NOMO-1 treated with DMSO at 0.1 percent for 48 hours (cell line): ENCODE measurements around the gene TMEM214.

Source experiments
- DNase-seq: peaks from one replicate; lab custom pipeline; 2025; ENCODE audit not compliant: unreplicated experiment; lab: John Stamatoyannopoulos, UW

The TMEM214 gene, protein sequence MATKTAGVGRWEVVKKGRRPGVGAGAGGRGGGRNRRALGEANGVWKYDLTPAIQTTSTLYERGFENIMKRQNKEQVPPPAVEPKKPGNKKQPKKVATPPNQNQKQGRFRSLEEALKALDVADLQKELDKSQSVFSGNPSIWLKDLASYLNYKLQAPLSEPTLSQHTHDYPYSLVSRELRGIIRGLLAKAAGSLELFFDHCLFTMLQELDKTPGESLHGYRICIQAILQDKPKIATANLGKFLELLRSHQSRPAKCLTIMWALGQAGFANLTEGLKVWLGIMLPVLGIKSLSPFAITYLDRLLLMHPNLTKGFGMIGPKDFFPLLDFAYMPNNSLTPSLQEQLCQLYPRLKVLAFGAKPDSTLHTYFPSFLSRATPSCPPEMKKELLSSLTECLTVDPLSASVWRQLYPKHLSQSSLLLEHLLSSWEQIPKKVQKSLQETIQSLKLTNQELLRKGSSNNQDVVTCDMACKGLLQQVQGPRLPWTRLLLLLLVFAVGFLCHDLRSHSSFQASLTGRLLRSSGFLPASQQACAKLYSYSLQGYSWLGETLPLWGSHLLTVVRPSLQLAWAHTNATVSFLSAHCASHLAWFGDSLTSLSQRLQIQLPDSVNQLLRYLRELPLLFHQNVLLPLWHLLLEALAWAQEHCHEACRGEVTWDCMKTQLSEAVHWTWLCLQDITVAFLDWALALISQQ

DNA sequence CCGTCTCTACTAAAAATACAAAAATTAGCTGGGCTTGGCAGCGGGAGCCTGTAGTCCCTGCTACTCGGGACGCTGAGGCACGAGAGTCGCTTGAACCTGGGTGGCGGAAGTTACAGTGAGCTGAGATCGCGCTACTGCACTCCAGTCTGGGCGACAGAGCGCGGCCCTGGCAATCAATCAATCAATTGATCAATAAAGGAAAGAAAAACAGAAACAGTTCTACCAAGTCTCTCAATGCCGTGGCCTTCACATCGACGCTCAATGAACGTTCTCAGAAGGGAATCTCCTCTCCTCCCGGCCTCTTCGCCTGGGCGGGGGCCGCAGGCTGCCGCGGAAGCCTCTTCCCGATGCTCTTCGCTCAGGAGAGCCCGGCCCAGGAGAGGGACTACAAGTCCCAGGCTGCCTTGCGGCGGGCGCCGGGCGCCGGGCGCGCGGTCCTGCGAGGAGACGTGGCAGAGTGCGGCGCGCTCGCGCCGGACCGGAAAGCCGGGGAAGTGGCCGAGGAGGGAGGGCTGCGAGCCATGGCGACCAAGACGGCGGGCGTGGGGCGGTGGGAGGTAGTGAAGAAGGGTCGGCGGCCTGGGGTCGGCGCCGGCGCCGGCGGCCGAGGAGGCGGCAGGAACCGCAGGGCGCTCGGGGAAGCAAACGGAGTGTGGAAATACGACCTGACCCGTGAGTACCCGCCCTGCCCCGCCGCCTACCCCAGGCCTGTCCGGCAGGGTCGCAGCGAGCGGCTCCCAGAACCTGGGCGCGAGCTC lies at the start of gene TMEM214:
TMEM214 (plus strand) TSS at position 471 of the 758 bp plus-strand sequence; CDS start at position 522, 51 bp downstream.
- peak; percentile 74 for DNase-seq

DNA sequence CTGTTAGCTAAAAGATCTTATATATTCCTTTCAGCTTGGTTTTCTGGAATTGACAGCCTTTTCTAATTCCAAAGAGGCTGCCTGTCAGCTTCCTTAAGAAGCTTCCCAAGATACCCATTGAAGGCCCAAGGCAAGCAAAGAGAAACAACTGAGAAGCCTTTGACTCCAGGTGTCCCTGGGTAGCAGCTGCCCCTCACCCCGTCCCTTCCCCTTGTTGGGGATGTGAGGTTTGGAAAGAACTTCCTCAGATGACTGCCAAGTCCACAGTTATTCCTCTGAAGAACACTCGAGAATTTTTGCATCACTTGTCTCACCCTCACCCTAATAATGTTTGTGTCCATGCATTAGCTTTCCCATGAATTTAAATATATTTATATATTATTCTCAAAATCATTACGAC lies 49.0 kb upstream of the TMEM214 start:
- DNase-seq = no peak

DNA sequence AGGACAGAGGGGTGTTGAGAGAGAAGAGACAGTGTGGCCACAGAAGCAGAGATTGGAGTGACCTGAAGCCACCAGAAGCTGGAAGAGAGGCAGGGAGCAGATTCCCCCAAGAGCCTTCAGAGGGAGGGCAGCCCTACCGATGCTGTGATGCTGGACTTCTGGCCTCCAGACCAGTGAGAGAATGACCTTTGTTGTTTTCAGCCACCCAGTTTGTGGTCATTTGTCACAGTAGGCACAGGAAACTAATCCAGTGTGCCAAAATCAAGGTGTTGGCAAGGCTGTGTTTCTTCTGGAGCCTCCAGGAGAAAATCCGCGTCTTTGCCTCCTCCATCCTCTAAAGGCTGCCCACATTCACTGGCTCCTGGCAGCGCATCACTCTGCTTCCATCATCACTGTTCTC lies 47.0 kb upstream of the TMEM214 start:
- no peak for DNase-seq

DNA sequence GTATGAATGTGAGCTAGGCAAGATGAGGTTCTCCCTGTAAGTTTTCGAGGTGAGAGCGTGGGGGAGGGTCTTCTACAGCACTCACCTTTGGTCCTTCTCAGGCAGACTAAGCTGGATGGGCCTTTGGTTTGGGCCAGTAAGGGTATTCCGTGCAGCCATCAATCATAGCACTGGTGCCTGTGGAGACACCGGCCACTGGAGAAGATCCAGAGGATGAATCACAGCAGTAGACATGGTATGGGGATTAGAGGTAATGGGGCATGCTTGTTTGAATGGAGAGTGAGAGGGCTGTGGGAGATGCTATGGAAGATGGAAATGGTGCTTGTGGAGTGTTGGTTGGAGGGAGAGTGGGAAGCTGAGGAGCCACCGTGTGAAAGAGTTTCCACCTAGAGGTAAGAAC lies 46.2 kb upstream of the TMEM214 start:
- DNase-seq = no peak

DNA sequence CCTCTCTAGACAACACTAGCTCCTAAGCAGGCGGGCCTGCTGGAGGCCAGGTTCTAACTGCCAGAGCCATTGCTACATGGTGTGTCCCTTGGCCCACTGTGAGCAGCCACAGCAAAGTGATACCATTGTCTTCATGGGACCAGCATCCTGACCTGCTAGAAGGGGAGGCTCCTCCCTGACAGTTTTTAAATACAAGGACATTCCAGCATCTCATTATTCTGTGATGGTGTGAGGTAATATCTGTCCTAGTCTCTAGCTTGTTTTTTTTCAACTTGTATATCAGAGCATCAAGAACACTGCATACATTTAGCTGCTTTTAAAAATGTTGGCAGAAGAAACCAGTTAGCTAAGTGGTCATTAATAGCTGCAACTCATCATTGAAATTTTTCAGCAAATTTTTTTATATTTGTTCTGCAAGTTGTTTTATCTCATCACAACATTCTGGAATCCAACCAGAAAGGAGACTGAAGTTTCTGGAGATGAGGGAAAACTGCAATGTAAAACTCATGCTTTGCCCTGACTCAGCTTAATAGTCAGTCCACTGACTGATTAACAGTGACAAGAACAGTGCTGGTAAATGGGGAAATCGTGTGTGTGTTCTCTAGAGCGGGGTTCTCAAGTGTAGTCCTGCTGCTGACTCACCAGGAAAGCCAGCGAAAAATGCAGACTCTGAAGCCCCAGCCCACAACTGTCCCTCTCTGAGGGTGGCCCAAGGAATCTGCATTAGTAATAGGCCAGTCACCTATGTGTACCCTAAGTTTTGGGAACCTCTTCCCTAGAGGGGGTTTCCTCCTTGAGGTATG lies 44.5 kb upstream of the TMEM214 start:
- no peak for DNase-seq

DNA sequence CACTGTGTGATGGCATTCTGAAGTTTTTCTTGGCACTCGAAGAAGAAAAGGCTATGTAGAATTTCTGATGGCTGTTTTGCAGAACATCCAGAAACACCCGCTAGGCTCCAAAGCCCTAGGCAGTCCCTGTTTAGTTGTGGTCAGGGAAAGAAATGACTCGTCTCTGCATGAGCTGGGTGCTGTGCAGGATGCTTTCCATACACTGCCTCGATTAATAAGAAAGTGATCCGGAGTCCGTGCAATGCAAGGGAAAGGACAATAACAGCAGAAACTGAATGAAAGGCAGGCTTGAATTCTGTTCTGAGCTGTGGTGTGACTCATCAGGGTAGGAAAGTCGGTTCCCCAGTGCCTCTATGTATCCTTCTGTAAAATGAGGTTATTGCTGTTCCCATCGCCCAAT lies 43.6 kb upstream of the TMEM214 start:
- DNase-seq = no peak

DNA sequence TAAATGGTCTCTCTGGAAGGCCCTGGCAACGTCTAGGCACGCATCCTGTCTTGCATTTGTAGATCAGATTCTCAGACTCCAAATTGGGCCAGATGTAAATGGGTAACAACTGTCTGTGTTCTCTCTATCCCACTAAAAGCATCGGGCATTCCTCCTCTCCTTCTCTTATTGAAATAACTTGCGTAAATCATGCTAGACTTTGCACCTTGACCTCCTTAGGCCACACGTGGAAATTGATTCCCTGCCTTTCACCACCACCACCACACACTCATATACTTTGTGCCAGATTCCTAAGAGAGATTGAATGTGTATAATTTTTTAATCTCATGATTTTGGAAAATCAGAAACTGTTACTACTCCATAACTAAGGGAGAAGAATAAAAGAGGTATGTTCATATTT lies 41.0 kb upstream of the TMEM214 start:
- DNase-seq = no peak

DNA sequence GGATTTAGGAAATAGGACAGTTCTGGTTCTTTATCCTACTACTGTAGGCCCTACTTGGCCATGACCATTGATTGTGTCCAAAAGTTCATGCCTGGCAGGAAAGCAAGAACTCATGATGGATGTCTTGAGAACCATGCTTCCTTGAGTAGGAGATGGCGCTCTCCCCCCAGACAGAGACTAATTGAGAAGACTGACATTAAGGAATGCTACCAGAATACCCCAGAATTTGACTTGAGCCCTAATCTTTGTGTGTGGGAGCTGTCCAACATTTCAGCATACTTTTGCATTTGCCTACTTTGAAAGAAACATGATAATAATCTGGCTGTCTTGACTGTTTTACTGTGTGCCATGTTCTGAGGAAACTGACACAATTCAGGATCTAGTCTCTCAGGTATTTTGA lies 39.0 kb upstream of the TMEM214 start:
- peak; percentile 6 for DNase-seq

DNA sequence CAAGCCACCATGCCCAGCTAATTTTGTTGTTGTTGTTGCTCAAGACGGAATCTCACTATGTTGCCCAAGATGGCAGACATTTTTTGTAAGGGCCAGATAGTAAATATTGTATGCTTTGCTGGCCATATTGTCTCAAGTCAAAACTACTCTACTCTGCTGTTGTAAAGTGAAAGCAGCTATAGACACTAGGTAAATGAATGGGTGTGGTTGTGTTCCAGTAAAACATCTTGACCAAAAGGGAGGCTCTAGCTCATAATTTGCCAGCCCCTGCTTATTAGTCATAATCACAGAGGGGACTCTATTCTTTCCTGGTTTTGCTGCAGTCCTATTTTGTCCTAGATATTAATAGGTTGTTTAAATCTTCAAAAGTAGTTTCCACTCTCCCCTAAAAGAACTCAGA lies 37.8 kb upstream of the TMEM214 start:
- no peak for DNase-seq

DNA sequence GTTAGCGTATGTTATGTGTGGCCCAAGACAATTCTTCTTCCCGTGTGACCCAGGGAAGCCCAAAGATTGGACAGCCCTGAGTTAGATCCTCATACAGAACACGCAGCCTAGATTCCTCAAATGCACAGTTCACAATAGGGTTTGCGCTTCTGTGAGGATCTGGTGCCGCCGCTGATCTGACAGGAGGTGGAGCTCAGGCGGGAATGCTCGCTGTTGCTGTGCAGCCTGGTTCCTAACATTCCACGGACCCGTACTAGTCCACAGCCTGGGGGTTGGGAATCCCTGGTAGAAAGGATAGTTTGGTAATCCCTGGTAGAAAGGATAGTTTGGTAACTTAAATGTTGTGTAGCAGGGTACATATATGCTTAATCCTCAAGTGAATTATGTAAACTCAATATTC lies 35.4 kb upstream of the TMEM214 start:
- DNase-seq = no peak

DNA sequence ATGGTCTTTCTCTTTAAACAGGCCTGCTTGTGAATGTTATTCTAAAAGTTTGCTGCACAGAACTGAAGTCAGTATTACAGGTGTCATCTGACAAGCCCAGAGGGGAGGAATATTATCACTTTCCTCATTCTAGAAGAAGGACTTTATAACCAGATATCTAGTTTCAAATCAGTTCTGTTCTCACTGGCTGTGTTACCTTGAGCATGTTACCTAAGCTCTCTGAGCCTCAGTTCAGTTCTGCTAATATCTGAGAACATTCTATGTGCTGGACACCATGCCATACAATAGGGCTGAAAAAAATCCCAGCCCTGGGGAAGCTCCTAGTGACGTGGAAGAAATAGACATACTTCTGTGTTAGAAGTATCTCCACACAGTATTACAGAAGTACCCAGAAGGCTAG lies 34.4 kb upstream of the TMEM214 start:
- no peak for DNase-seq

DNA sequence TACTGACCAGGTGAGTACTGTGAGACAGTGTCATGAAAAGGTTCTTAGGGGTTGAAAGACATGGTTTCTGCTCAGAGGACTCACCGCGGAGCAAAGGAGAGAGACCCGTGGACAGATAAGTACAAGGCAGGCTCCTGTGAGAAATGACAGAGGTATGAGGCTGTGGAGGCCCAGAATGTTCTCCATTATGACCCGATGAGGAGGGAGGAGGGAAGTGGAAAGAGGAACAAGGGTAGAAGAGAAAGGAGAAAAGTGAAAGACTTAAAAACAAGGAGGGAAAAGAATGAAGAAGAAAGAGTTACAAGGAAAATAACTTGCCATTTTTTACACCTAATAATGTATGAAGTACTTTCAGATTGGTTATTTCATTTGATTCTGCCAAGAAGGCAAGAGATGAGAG lies 32.5 kb upstream of the TMEM214 start:
- peak; percentile 50 for DNase-seq

DNA sequence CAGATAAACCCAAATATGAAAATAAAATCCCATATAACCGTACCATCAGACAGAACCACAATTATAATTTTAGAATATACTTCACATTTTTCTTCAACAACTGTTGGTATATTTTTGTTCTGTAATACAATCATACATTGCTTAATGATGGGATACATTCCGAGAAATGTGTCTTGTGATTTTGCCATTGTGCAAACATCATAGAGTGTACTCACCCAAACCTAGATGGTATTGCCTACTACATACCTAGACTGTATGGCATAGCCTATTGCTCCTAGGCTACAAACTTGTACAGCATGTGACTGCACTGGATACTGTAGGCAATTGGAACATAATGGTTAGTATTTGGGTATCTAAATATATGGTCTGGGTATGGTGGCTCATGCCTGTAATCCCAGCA lies 31.8 kb upstream of the TMEM214 start:
- DNase-seq = no peak

DNA sequence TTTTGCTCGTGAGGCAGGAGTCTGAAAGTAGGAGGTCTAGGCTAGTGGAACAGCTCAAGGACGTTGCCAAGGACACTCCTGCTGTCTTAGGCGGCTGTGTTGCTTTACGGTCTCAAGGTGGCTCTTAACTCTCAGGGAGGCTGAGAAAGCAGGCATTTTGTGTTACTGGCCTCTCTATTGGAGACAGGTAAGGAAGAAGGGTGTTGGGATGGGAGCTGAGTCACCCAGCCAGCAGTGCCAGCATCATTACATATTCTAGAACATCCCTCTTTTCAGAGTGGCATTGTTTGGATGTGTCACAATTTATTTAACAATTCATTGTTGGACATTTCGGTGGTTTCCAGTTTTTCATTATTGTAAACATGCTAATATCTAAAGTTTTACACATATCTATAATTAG lies 30.8 kb upstream of the TMEM214 start:
- DNase-seq = no peak

DNA sequence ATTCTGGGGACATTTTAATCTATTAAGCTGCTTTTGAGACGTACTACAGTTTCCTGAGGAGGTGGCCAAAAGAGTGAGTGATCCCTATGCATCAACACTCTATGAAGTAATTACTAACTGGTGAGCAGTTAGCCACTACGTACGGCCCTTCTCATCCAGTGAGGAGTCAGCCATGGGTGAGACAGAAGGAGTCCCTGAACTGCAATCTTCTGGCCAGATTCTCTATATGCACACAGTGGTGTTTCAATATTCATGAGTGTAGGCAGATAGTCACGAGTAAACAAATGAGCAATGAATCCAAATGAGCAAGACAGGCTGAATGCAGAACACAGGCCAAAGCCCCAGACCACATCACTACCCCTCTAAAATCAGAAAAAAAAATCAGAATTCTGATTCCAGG lies 29.8 kb upstream of the TMEM214 start:
- no peak for DNase-seq

DNA sequence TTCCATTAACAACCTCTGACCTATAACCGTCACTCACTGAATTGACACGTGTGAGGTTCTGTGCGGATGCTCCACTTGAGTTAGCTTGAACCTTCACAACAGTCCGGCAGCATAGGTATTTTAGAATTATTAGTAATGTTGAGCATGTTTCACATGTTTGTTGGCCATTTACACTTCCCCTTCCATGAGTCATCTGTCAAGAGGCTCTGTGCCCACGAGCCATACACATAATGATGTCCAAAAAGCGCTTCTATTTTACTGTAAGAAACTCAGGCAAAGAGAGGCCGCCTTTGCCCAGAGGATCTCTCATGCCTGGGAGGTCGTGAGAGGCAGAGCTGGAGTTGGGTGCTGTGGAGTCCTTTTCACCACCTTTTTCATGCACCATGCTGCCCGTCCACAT lies 28.9 kb upstream of the TMEM214 start:
- peak; percentile 12 for DNase-seq

DNA sequence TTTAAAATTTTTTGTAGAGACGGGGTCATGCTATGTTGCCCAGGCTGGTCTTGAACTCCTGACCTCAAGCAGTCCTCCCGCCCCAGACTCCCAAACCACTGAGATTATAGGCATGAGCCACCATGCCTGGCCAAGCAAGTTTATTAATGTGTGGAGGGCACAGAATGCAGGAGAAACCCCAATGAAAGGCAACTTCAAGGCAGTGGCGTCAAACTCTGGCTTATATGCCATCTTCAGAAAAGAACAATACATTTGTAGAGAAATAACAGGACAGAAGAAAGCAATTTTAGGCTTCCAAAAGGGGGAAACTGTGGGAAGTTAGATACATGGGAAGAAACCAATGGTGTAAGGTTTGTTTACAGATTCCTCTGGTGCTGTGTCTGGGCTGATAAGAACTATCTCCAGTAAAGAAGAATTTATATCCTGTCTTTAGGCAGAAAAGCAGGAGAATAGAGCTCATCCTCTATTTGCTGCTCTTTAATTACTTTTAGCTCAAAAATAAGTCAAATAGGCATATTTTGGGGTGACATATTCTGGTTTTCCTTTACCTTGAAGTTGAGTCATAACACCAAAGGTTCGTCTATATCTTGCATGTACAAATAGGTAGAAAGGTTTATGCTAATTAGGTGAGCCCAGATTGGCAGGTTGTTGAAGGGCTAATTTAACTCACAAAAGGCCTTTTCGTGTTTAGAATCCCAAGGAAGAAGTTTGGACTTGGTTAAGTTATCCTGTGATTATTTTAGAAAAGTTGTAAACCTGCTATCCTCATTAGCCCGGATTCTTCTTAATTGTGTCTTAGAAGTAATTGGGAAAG lies 26.0 kb upstream of the TMEM214 start:
- DNase-seq = no peak

DNA sequence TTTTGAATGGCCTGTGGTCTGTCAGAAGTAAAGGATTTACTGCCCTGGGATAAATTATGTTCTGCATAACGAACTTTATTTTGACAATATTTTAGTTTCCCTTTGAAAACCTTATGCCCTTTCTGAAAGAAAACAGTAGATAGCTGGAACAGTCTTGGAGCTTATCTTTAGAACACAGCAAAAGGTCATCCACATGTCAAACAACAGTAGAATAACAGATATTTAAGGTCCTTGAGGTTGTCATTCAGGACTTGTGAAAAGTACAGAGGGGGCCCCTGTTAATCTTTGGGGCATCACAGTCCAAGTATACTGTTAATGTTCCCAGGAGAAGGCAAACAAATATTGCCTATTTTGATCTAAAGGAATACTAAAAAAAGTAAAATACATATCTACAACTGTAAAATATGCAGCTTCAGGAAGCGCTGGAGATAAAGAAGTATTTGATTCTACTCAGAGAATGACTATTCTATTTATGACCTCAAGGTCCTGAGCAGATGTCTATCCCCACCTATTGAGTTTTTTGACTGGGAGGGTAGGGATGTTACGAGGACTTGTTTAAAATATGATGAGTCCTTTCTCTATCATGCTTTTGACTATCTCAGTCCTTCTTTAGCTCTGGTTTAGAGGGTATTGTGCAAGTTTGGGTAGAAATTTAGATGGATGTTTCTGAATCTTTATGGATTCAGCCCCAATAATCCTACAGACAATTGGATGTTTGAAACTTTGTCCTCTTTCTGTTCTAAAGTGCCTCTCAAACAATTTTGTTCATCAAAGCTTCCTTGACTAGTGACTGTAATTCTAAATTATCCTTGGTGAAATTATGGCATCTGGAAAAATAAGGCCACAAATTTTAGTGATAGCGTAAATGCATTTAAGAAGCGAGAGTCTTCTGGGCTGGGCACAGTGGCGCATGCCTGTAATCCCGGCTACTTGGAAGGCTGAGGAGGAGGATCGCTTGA lies 25.1 kb upstream of the TMEM214 start:
- no peak for DNase-seq

DNA sequence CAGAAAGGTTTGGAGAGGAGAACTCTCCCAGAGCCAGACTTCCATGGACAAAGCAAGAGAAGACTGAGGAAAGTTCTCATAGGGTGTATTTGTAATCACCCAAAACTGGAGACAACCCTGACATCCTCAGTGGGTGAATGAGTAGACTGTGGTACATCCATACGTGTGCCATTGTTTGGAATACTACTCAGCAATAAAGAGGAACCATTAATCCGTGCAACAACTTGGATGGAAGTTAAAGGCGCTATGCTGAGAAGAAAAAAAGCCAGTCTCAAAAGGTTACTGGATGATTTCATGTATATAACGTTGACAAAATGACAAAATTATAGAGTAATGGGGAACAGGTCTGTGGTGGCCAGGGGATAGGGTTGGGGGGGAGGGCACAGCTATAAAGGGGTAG lies 24.1 kb upstream of the TMEM214 start:
- DNase-seq = no peak
